ENCODE results near the gene TRIM15. TPM values are rescaled to one million over a fixed set of nuclear protein-coding genes. Genes with fewer than 3 reads are reported as not detected.

The TRIM15 gene
- total and polyA plus RNA-seq, 12 donors: not detected

GRCh38 chr6:30129265-30130178 lies 33.8 kb upstream of the TRIM15 start:
- H3K27me3 ChIP-seq: peaks cover 37% of the 10 kb centered on the region
- no peak overlapping the region for H3K4me3 ChIP-seq
- no peaks in the 10 kb centered on the region for H3K36me3 ChIP-seq (replicated peaks in 1 of 2)
- no peaks in the 10 kb centered on the region for H3K4me1 ChIP-seq (replicated peaks in 1 of 2)
- no peaks in the 10 kb centered on the region for H3K9me3 ChIP-seq (replicated peaks in 1 of 3)
- no peak overlapping the region for H3K27ac ChIP-seq
- TF ChIP-seq CTCF (IDR thresholded peaks at IDR 0.05) (no peak), POLR2A (IDR thresholded peaks at IDR 0.05) (no peak)
- no peak for DNase-seq
- 54 to 69% (median 63%) methylated on average over 10 of the region's 10 CpGs for WGBS, 4 donors
- intact Hi-C loops (cut with DNase I): loop anchor here in 1 of 2 donors (5.0 kb wide), 1 partner anchor 282 kb away; no protein-coding TSS in a partner anchor

GRCh38 chr6:30130179-30130679 lies 33.1 kb upstream of the TRIM15 start:
- Histone ChIP-seq H3K36me3 (replicated peaks in 1 of 2) (no peaks in the 10 kb centered on the region), H3K4me3 (no peak overlapping the region), H3K27ac (no peak overlapping the region), H3K27me3 (peaks cover 37% of the 10 kb centered on the region), H3K9me3 (replicated peaks in 1 of 3) (no peaks in the 10 kb centered on the region), H3K4me1 (replicated peaks in 1 of 2) (no peaks in the 10 kb centered on the region)
- no peak for DNase-seq
- intact Hi-C loops (cut with DNase I): loop anchor here in 1 of 2 donors (5.0 kb wide), 1 partner anchor 283 kb away; no protein-coding TSS in a partner anchor
- WGBS, 4 donors: 50 to 62% (median 57%) methylated on average over 4 of the region's 4 CpGs
- no peak for TF ChIP-seq POLR2A (IDR thresholded peaks at IDR 0.05)
- no peak for TF ChIP-seq CTCF (IDR thresholded peaks at IDR 0.05)

- peak; percentile 71 to 88 (median 79) for DNase-seq
- TF ChIP-seq CTCF (IDR thresholded peaks at IDR 0.05) (peak; percentile 97 to 99 (median 98)), POLR2A (IDR thresholded peaks at IDR 0.05) (no peak)
- Histone ChIP-seq H3K27ac (no peak overlapping the region), H3K9me3 (replicated peaks in 1 of 3) (no peaks in the 10 kb centered on the region), H3K4me3 (no peak overlapping the region), H3K36me3 (replicated peaks in 1 of 2) (no peaks in the 10 kb centered on the region), H3K4me1 (replicated peaks in 1 of 2) (no peaks in the 10 kb centered on the region), H3K27me3 (peaks cover 37% of the 10 kb centered on the region)
- intact Hi-C loops (cut with DNase I): loop anchor here in 1 of 2 donors (5.0 kb wide), 1 partner anchor 284 kb away; no protein-coding TSS in a partner anchor
- 24 to 31% (median 25%) methylated on average over 15 to 16 of the region's 16 CpGs for WGBS, 4 donors
These were observed 32.2 kb upstream of the TRIM15 start for GRCh38 chr6:30130887-30131862.

All from adrenal gland (tissue), 12 donors.